Immature natural killer cell (primary cell): ENCODE measurements around the gene GPRASP1. TPM values are rescaled to one million over a fixed set of nuclear protein-coding genes. Genes with fewer than 3 reads are reported as not detected.
A peak's percentile ranks its signal among the peaks of the same experiment; 100 is the strongest.
"Not testable (repeated sequence)": the region's sequence is repeated elsewhere in the genome, so short reads cannot be mapped to it uniquely, and the experiment has no call there.

Experiments used
- DNase-seq, 3 donors: peaks; one replicate each; pipeline ENCODE4 v3.0.0; 2022; ENCODE audit warnings: mixed read lengths in 1 of 3
- H3K27ac Mint-ChIP-seq, 6 donors: one replicate each; pipeline ENCODE4 v1.8.0; 2020; ENCODE audit warnings: mixed read lengths in 6 of 6, mild to moderate bottlenecking in 5 of 6, inconsistent platforms in 4 of 6, moderate library complexity in 3 of 6
- H3K27me3 Mint-ChIP-seq, 3 donors: one replicate each; pipeline ENCODE4 v1.8.0; 2020 to 2021; ENCODE audit warnings: low read depth in 3 of 3, mild to moderate bottlenecking in 3 of 3, mixed read lengths in 3 of 3, moderate library complexity in 3 of 3, inconsistent platforms in 1 of 3
- H3K36me3 Mint-ChIP-seq, 3 donors: one replicate each; pipeline ENCODE4 v1.8.0; 2020; ENCODE audit warnings: mixed read lengths in 3 of 3, inconsistent platforms in 2 of 3, mild to moderate bottlenecking in 2 of 3
- H3K4me1 Mint-ChIP-seq, 2 donors: one replicate each; pipeline ENCODE4 v1.8.0; 2020; ENCODE audit warnings: inconsistent platforms in 2 of 2, mild to moderate bottlenecking in 2 of 2, mixed read lengths in 2 of 2, moderate library complexity in 1 of 2
- H3K4me3 Mint-ChIP-seq, 5 donors: one replicate each; pipeline ENCODE4 v1.8.0; 2020; ENCODE audit warnings: mild to moderate bottlenecking in 5 of 5, mixed read lengths in 5 of 5, inconsistent platforms in 3 of 5, moderate library complexity in 3 of 5
- H3K9me3 Mint-ChIP-seq, 6 donors: one replicate each; pipeline ENCODE4 v1.8.0; 2020; ENCODE audit warnings: mild to moderate bottlenecking in 6 of 6, mixed read lengths in 6 of 6, inconsistent platforms in 4 of 6, moderate library complexity in 3 of 6
- polyA plus RNA-seq, 3 donors: library from polyadenylated mRNA; unstranded; fragments of 300-500 nt; fragmentation: Illumina TruSeq; gene quantifications; one replicate each; pipeline ENCODE4 v1.2.3, GENCODE V29; 2021

The GPRASP1 gene
- polyA plus RNA-seq, 3 donors from 2014 or later, result 0.41 to 1.5 TPM; not detected in 1

DNA sequence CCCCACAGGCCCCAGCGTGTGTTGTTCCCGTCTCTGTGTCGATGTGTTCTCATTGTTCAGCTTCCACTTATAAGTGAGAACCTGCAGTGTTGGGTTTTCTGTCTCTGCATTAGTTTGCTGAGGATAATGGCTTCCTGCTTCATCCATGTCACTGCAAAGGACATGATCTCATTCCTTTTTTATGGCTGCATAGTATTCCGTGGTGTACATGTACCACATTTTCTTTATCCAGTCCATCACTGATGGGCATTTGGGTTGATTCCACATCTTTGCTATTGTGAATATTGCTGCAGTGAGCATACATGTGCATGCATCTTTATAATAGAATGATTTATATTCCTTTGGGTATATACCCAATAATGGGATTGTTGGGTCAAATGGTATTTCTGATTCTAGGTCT lies 12.5 kb downstream of the GPRASP1 start:
- not testable (repeated sequence) for DNase-seq, H3K27ac Mint-ChIP-seq, H3K9me3 Mint-ChIP-seq, H3K27me3 Mint-ChIP-seq, H3K4me3 Mint-ChIP-seq
- H3K36me3 Mint-ChIP-seq, result peaks cover 0 to 28% (median 16%) of the 10 kb centered on the region in 3 donors
- H3K4me1 Mint-ChIP-seq, result peaks cover 16 to 17% of the 10 kb centered on the region in 2 donors

DNA sequence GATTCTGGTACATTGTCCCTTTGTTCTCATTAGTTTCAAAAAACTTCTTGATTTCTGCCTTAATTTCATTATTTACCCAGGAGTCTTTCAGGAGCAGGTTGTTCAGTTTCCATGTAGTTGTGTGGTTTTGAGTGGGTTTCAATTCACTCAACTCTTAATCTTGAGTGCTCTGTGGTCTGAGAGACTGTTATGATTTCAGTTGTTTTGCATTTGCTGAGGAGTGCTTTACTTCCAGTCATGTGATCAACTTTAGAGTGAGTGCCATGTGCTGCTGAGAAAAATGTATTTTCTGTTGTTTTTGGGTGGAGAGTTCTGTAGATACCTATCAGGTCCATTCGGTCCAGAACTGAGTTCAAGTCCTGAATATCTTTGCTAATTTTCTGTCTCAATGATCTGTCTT lies 15.8 kb downstream of the GPRASP1 start:
- not testable (repeated sequence) for DNase-seq, H3K9me3 Mint-ChIP-seq, H3K27me3 Mint-ChIP-seq, H3K4me3 Mint-ChIP-seq, H3K4me1 Mint-ChIP-seq, H3K27ac Mint-ChIP-seq
- peaks cover 0 to 33% (median 19%) of the 10 kb centered on the region in 3 donors for H3K36me3 Mint-ChIP-seq

GRCh38 chrX:102669526-102669925 lies 18.2 kb downstream of the GPRASP1 start:
- Mint-ChIP-seq H3K9me3 (peaks cover 0 to 6% (median 1%) of the 10 kb centered on the region in 6 donors), H3K36me3 (peaks cover 0 to 32% (median 16%) of the 10 kb centered on the region in 3 donors), H3K4me1 (no peaks in the 10 kb centered on the region), H3K27me3 (peaks cover 2 to 6% (median 3%) of the 10 kb centered on the region in 3 donors), H3K4me3 (no peak overlapping the region), H3K27ac (no peak overlapping the region)
- DNase-seq, result no peak

DNA sequence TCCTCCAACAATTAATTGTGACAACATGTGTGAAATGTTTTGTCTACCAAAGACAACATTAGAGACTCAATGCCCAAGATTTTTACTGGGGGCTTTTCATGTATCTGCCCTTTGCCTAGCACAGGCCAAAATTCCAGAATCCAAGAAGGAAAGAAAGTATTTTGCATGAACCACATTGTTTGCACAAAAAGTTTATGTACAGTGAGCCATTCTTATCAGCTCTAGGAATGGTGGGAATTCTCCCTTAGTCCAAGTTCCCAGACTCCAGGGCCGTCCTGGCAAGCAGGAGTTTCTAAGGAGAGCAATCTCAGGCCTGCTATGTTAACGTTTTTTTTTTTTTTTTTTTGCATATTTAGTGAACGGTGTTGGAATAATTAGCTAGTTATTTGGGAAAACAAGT lies 21.6 kb downstream of the GPRASP1 start:
- H3K27me3 Mint-ChIP-seq, result peaks cover 0 to 11% (median 0%) of the 10 kb centered on the region in 3 donors
- no peak for DNase-seq
- H3K9me3 Mint-ChIP-seq, result peaks cover 0 to 3% (median 0%) of the 10 kb centered on the region in 6 donors
- no peak overlapping the region for H3K27ac Mint-ChIP-seq
- no peaks in the 10 kb centered on the region for H3K4me1 Mint-ChIP-seq
- H3K4me3 Mint-ChIP-seq, result no peak overlapping the region
- peaks cover 0 to 14% (median 6%) of the 10 kb centered on the region in 3 donors for H3K36me3 Mint-ChIP-seq

GRCh38 chrX:102677479-102677878 lies 26.2 kb downstream of the GPRASP1 start:
- H3K27me3 Mint-ChIP-seq, DNase-seq, H3K4me1 Mint-ChIP-seq, H3K27ac Mint-ChIP-seq, H3K4me3 Mint-ChIP-seq, H3K36me3 Mint-ChIP-seq: not testable (repeated sequence)
- H3K9me3 Mint-ChIP-seq, result peaks cover 0 to 11% (median 5%) of the 10 kb centered on the region in 6 donors

DNA sequence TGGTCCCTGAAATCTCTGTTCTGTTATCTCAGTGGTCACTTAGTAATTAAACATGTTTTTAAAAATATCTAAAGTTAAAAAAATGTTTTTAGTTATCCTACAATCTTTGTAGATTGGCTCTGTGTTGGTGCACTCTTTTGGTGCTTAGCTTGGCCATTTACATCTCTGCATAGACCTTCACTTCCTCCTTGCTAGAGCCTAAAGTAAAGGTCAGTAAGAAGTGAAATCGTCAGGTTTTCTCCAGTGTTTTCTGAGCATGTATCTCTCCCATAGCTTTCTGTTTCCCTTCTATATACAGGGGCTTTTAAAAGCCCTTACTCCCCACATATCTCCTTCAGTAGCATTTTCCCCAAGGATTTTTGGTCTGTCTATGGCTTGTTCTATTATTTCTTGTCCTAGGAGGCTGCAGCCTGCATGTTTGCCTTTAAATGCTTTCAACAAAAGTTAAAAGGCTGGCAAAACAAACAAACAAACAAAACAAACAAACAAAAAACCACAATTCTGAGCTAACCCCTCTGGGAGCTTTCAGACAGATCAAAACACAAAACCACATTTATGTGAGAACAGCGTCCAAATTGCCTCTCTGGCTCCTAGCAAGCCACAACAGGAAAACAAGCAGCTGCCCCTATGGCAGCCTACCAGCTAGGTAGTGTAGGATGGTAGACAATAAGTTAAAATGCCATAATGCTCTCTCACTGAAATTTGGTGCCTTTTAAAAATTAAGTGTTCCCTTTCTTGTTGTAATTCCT lies 33.7 kb downstream of the GPRASP1 start:
- peaks cover 5 to 6% (median 6%) of the 10 kb centered on the region in 3 donors for H3K36me3 Mint-ChIP-seq
- peak overlapping the region in 3 of 5 donors; percentile 2 to 48 (median 2) for H3K4me3 Mint-ChIP-seq
- peaks cover 9 to 13% of the 10 kb centered on the region in 2 donors for H3K4me1 Mint-ChIP-seq
- DNase-seq, result no peak
- H3K27me3 Mint-ChIP-seq, result peaks cover 0 to 4% (median 2%) of the 10 kb centered on the region in 3 donors
- H3K9me3 Mint-ChIP-seq, result peaks cover 1 to 13% (median 7%) of the 10 kb centered on the region in 6 donors
- H3K27ac Mint-ChIP-seq, result peak overlapping the region in 5 of 6 donors; percentile 26 to 71 (median 55)

DNA sequence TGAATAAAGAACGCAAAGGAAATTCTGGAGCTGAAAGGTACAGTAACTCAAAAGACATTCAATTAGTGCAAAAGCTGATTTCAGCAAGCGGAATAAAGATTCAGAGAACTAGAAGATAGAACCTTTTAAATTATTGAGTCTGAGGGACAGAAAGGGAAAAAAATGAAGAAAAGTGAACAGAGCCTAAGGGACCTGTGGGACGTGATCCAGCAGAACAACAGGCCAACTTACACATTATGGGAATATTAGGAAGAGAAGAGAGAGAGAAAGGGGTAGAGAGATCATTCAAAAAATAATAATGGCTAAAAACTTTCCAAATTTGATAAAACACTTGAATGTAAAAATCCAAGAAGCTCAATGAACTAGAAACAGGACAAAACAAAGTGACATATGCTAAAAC lies 43.5 kb downstream of the GPRASP1 start:
- H3K4me3 Mint-ChIP-seq, result no peak overlapping the region

DNA sequence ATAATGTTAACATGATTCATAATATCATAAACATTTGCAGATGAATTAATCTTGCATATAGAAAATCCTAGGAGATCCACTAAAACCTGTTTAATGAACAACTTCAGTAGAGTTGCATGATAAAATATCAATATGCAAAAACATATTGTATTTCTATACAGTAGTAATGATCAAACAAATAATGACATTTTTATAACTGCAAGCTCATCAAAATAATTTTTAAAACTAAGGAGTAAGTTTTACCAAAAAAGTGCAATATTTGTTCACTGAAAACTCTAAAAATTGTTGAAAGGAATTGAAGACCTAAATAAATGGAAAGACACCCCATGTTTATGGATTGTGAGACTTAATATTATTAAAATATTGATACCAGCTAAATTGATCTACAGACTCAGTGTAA lies 45.0 kb downstream of the GPRASP1 start:
- Mint-ChIP-seq H3K27ac (no peak overlapping the region), H3K4me3 (no peak overlapping the region), H3K9me3 (no peaks in the 10 kb centered on the region), H3K27me3 (peaks cover 0 to 4% (median 3%) of the 10 kb centered on the region in 3 donors), H3K36me3 (peaks cover 0 to 10% (median 0%) of the 10 kb centered on the region in 3 donors), H3K4me1 (no peaks in the 10 kb centered on the region)
- DNase-seq, result no peak

More for the DNA sequence above, 43.5 kb downstream of the GPRASP1 start:
- no peaks in the 10 kb centered on the region for H3K4me1 Mint-ChIP-seq
- no peak overlapping the region for H3K27ac Mint-ChIP-seq
- DNase-seq, result no peak
- H3K27me3 Mint-ChIP-seq, result peaks cover 0 to 7% (median 4%) of the 10 kb centered on the region in 3 donors
- H3K9me3 Mint-ChIP-seq, result peaks cover 0 to 3% (median 0%) of the 10 kb centered on the region in 6 donors
- H3K36me3 Mint-ChIP-seq, result peaks cover 0 to 10% (median 0%) of the 10 kb centered on the region in 3 donors

DNA sequence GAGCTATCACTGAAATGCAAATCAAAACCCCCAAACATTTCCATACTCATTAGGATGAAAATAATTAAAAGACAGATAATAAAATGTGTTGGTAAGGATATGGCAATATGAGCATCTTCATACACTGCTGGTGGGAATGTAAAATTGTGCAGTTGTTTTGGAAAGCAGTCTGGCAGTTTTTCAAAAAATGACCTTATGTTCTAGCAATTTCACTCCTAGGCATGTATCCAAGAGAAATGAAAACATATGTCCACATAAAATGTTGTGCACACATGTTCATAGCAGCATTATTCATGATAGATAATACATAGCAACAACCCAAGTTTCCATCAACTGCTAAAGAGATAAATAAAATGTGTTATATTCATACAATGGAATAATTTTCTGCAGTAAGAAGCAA lies 46.2 kb downstream of the GPRASP1 start:
- H3K9me3 Mint-ChIP-seq, result no peaks in the 10 kb centered on the region
- H3K4me3 Mint-ChIP-seq, result no peak overlapping the region
- H3K36me3 Mint-ChIP-seq, result peaks cover 0 to 10% (median 0%) of the 10 kb centered on the region in 3 donors
- no peak for DNase-seq
- no peaks in the 10 kb centered on the region for H3K4me1 Mint-ChIP-seq
- peaks cover 3 to 4% (median 3%) of the 10 kb centered on the region in 3 donors for H3K27me3 Mint-ChIP-seq
- no peak overlapping the region for H3K27ac Mint-ChIP-seq

Other genes starting within 250 kb of the GPRASP1 start
- not detected for gene NXF2B, start 211.5 kb upstream of the GPRASP1 start, polyA plus RNA-seq
- gene TCP11X2, start 179.7 kb upstream of the GPRASP1 start, polyA plus RNA-seq, result not detected
- gene TMSB15A, start 134.7 kb upstream of the GPRASP1 start, polyA plus RNA-seq, result under 1 TPM in 1 of 3 donors, not detected in 2; 0.92 TPM
- 10 to 100 TPM in 1 of 3 donors, 1 to 10 TPM in 2; 5.3 to 10.4 (median 8.3) TPM for gene ARMCX5, start 52.0 kb upstream of the GPRASP1 start, polyA plus RNA-seq
- 1 to 10 TPM in 1 of 3 donors, under 1 TPM in 2; 0.84 to 3.7 (median 0.99) TPM for gene GPRASP2, start 61.0 kb downstream of the GPRASP1 start, polyA plus RNA-seq
- under 1 TPM in 2 of 3 donors, not detected in 1; 0.16 to 0.81 TPM for gene GPRASP3, start 69.3 kb downstream of the GPRASP1 start, polyA plus RNA-seq